ENCODE measurements around the gene LIMS1.
"Not testable (repeated sequence)": the region's sequence is repeated elsewhere in the genome, so short reads cannot be mapped to it uniquely, and the experiment has no call there.

- TF ChIP-seq EZH2 (IDR thresholded peaks at IDR 0.05); POLR2AphosphoS5 (IDR thresholded peaks at IDR 0.05; ENCODE audit: borderline replicate concordance, low read depth, low read length); FOXP2 (optimal IDR thresholded peaks at IDR 0.05; ENCODE audit: control extremely low read depth, extremely low read length, insufficient read depth): not testable (repeated sequence)
Measured at GRCh38 chr2:108688818-108689756, 154.8 kb downstream of the LIMS1 start.
